ENCODE results near the gene FAM53B. TPM values are rescaled to one million over a fixed set of nuclear protein-coding genes. Genes with fewer than 3 reads are reported as not detected.

FAM53B gene
- total RNA-seq, 1 donor: 13.4 TPM

- no peak overlapping the region for H3K4me3 ChIP-seq (ENCODE audit: low read depth, low read length)
- DNase-seq (ENCODE audit: low read depth): peak; percentile 96
- TF ChIP-seq CTCF (IDR thresholded peaks at IDR 0.05; ENCODE audit: insufficient read depth, low read depth, low read length): no peak
These were observed 95.4 kb downstream of the FAM53B start for GRCh38 chr10:124648738-124649137.

GRCh38 chr10:124648131-124648475 is 96.1 kb downstream of the FAM53B start:
- DNase-seq (ENCODE audit: low read depth): no peak
- no peak overlapping the region for H3K4me3 ChIP-seq (ENCODE audit: low read depth, low read length)
- no peak for TF ChIP-seq CTCF (IDR thresholded peaks at IDR 0.05; ENCODE audit: insufficient read depth, low read depth, low read length)

- peak; percentile 49 for TF ChIP-seq CTCF (IDR thresholded peaks at IDR 0.05; ENCODE audit: insufficient read depth, low read depth, low read length)
- H3K4me3 ChIP-seq (ENCODE audit: low read depth, low read length): no peak overlapping the region
- peak; percentile 73 for DNase-seq (ENCODE audit: low read depth)
These were observed 96.6 kb downstream of the FAM53B start for GRCh38 chr10:124647421-124648130.

- no peak overlapping the region for H3K4me3 ChIP-seq (ENCODE audit: low read depth, low read length)
- no peak for TF ChIP-seq CTCF (IDR thresholded peaks at IDR 0.05; ENCODE audit: insufficient read depth, low read depth, low read length)
- DNase-seq (ENCODE audit: low read depth): peak; percentile 99
These were observed 97.5 kb downstream of the FAM53B start for GRCh38 chr10:124646483-124647352.

GRCh38 chr10:124645467-124646095 is 98.6 kb downstream of the FAM53B start:
- TF ChIP-seq CTCF (IDR thresholded peaks at IDR 0.05; ENCODE audit: insufficient read depth, low read depth, low read length): no peak
- DNase-seq (ENCODE audit: low read depth): no peak
- H3K4me3 ChIP-seq (ENCODE audit: low read depth, low read length): no peak overlapping the region

GRCh38 chr10:124644771-124645415 is 99.3 kb downstream of the FAM53B start:
- no peak for TF ChIP-seq CTCF (IDR thresholded peaks at IDR 0.05; ENCODE audit: insufficient read depth, low read depth, low read length)

More at GRCh38 chr10:124644771-124645415, 99.3 kb downstream of the FAM53B start:
- no peak overlapping the region for H3K4me3 ChIP-seq (ENCODE audit: low read depth, low read length)
- no peak for DNase-seq (ENCODE audit: low read depth)
